ENCODE results near the gene CABCOCO1. TPM values are rescaled to one million over a fixed set of nuclear protein-coding genes. Genes with fewer than 3 reads are reported as not detected.

The CABCOCO1 gene
- total and polyA plus RNA-seq, 10 of the 15 experiments (the other 5 are each of a cell fraction or from before 2014, with no cell fraction given) = not detected

GRCh38 chr10:61775111-61775510 lies 112.4 kb downstream of the CABCOCO1 start:
- ChIA-PET SMC1A (ENCODE audit: uncharacterized antibody, unreplicated experiment) (no interaction called here), POLR2A (no interaction called here), RAD21 (ENCODE audit: unreplicated experiment) (no interaction called here), CTCF (no interaction called here)
- intact Hi-C loops (cut with micrococcal nuclease; ENCODE audit: unreplicated experiment) (no loop called here), in situ Hi-C loops (cut with MboI) (no loop called here)
- Histone ChIP-seq H4K20me1 (ENCODE audit: control insufficient read depth, insufficient read depth) (no peaks in the 10 kb centered on the region), H3K9me3 (replicated peaks; ENCODE audit: control insufficient read depth, insufficient read depth, low read length) (no peaks in the 10 kb centered on the region), H3K36me3 (ENCODE audit: control insufficient read depth in 2 of 2, insufficient read depth in 2 of 2, low read length in 1 of 2) (no peaks in the 10 kb centered on the region), H3K9ac (ENCODE audit: control insufficient read depth, insufficient read depth, low read length) (no peak overlapping the region), H3K27ac (ENCODE audit: control insufficient read depth, insufficient read depth) (no peak overlapping the region), H3K4me3 (no peak overlapping the region), H3K79me2 (ENCODE audit: control insufficient read depth, insufficient read depth, low read length) (no peaks in the 10 kb centered on the region), H3K4me1 (ENCODE audit: control insufficient read depth, insufficient read depth, low read length) (no peaks in the 10 kb centered on the region), H3K4me2 (ENCODE audit: control insufficient read depth, insufficient read depth) (no peak overlapping the region), H3K27me3 (replicated peaks in 1 of 2; ENCODE audit: control insufficient read depth in 2 of 2, insufficient read depth in 2 of 2, low read length in 1 of 2) (no peaks in the 10 kb centered on the region), H2AFZ (ENCODE audit: control insufficient read depth, low read depth, low read length) (no peak overlapping the region)
- BruUV-seq (replicated peaks) = no TSS peak
- DNase-seq (ENCODE audit: low read depth, low spot score) (no peak), ATAC-seq (no peak), FAIRE-seq (no peak)
- TF ChIP-seq YBX1 (IDR thresholded peaks at IDR 0.05) (no peak), ZNF622 (IDR thresholded peaks at IDR 0.05) (no peak), FOXM1 (IDR thresholded peaks at IDR 0.05; ENCODE audit: low read depth, low read length) (no peak)
- WGBS (ENCODE audit: insufficient coverage, insufficient replicate concordance, low lambda C conversion rate, missing lambda C conversion rate) = 25% methylated on average over 2 of the region's 2 CpGs

GRCh38 chr10:61776615-61777266 lies 114.0 kb downstream of the CABCOCO1 start:
- RAD21 ChIA-PET (ENCODE audit: unreplicated experiment) = no interaction called here
- H3K27ac ChIP-seq (ENCODE audit: control insufficient read depth, insufficient read depth) = no peak overlapping the region
- no peaks in the 10 kb centered on the region for H3K9me3 ChIP-seq (replicated peaks; ENCODE audit: control insufficient read depth, insufficient read depth, low read length)
- H3K4me3 ChIP-seq = no peak overlapping the region
- no peaks in the 10 kb centered on the region for H4K20me1 ChIP-seq (ENCODE audit: control insufficient read depth, insufficient read depth)
- SMC1A ChIA-PET (ENCODE audit: uncharacterized antibody, unreplicated experiment) = no interaction called here
- intact Hi-C loops (cut with micrococcal nuclease; ENCODE audit: unreplicated experiment) (no loop called here), in situ Hi-C loops (cut with MboI) (no loop called here)
- H3K79me2 ChIP-seq (ENCODE audit: control insufficient read depth, insufficient read depth, low read length) = no peaks in the 10 kb centered on the region
- POLR2A ChIA-PET = no interaction called here
- no peaks in the 10 kb centered on the region for H3K27me3 ChIP-seq (replicated peaks in 1 of 2; ENCODE audit: control insufficient read depth in 2 of 2, insufficient read depth in 2 of 2, low read length in 1 of 2)
- FAIRE-seq (no peak), ATAC-seq (no peak), DNase-seq (ENCODE audit: low read depth, low spot score) (no peak)
- WGBS (ENCODE audit: insufficient coverage, insufficient replicate concordance, low lambda C conversion rate, missing lambda C conversion rate) = 52% methylated on average over 7 of the region's 7 CpGs
- H2AFZ ChIP-seq (ENCODE audit: control insufficient read depth, low read depth, low read length) = no peak overlapping the region
- no peak overlapping the region for H3K9ac ChIP-seq (ENCODE audit: control insufficient read depth, insufficient read depth, low read length)
- H3K4me2 ChIP-seq (ENCODE audit: control insufficient read depth, insufficient read depth) = no peak overlapping the region
- H3K36me3 ChIP-seq (ENCODE audit: control insufficient read depth in 2 of 2, insufficient read depth in 2 of 2, low read length in 1 of 2) = no peaks in the 10 kb centered on the region
- TF ChIP-seq EZH2 (IDR thresholded peaks at IDR 0.05; ENCODE audit: borderline replicate concordance, control insufficient read depth, low read depth, low read length) (no peak), RUNX3 (IDR thresholded peaks at IDR 0.05; ENCODE audit: low read length) (no peak), MLLT1 (IDR thresholded peaks at IDR 0.05) (no peak)
- CTCF ChIA-PET = no interaction called here
- no TSS peak for BruUV-seq (replicated peaks)
- H3K4me1 ChIP-seq (ENCODE audit: control insufficient read depth, insufficient read depth, low read length) = no peaks in the 10 kb centered on the region
